Esophagus (tissue), 2 donors: ENCODE data around the gene SCNN1A. TPM values are rescaled to one million over a fixed set of nuclear protein-coding genes. Genes with fewer than 3 reads are reported as not detected.
A peak's percentile ranks its signal among the peaks of the same experiment; 100 is the strongest.

ENCODE experiments used
- H3K27ac ChIP-seq, 2 donors: one replicate each; pipeline ENCODE4 v1.5.1; 2013; ENCODE audit warnings: low read depth in 2 of 2, mild to moderate bottlenecking in 2 of 2, inconsistent platforms in 1 of 2, low read length in 1 of 2, moderate library complexity in 1 of 2
- H3K27me3 ChIP-seq, 2 donors: one replicate each; pipeline ENCODE4 v1.6.1; 2013; ENCODE audit warnings: low read length in 2 of 2, control low read depth in 1 of 2, mild to moderate bottlenecking in 1 of 2; ENCODE audit not compliant: insufficient read depth in 2 of 2, control insufficient read depth in 1 of 2
- H3K36me3 ChIP-seq, 2 donors: one replicate each; pipeline ENCODE4 v1.6.1; 2013; ENCODE audit warnings: low read length in 1 of 2; ENCODE audit not compliant: control insufficient read depth in 2 of 2, insufficient read depth in 2 of 2
- H3K4me1 ChIP-seq, 2 donors: one replicate each; pipeline ENCODE4 v1.6.1; 2013; ENCODE audit warnings: low read length in 1 of 2; ENCODE audit not compliant: control insufficient read depth in 2 of 2, insufficient read depth in 2 of 2
- H3K4me3 ChIP-seq, 2 donors: one replicate each; pipeline ENCODE4 v1.5.1; 2013; ENCODE audit warnings: low read length in 2 of 2, mild to moderate bottlenecking in 2 of 2, low read depth in 1 of 2, moderate library complexity in 1 of 2
- H3K9me3 ChIP-seq, 2 donors: one replicate each; pipeline ENCODE4 v1.6.1; 2013; ENCODE audit warnings: mild to moderate bottlenecking in 2 of 2, low read depth in 1 of 2, low read length in 1 of 2, moderate library complexity in 1 of 2; ENCODE audit not compliant: control insufficient read depth in 2 of 2, insufficient read depth in 1 of 2
- WGBS, 2 donors: extraction: QIAGEN DNeasy Blood & Tissue Kit; methylation state at CpG; one replicate each; pipeline ENCODE4 v1.1.7; 2013; 5-methylcytosine and 5-hydroxymethylcytosine counted together
- polyA plus RNA-seq, 2 donors: library from polyadenylated mRNA; stranded (reverse); fragments of 200-250 nt; gene quantifications; one replicate each; pipeline ENCODE4 v1.2.3, GENCODE V29; 2013
- donor health status: healthy with polysubstance abuse.
- donor health status: Bipolar disorder and iron deficiency.

SCNN1A gene
- polyA plus RNA-seq, 2 donors: 98.7 to 126 TPM

- 1 to 2% methylated on average over 11 to 12 of the region's 12 CpGs for WGBS, 2 donors
These were observed 39.1 kb downstream of the SCNN1A start for GRCh38 chr12:6336079-6336888.

GRCh38 chr12:6335451-6336078, 39.8 kb downstream of the SCNN1A start:
- Histone ChIP-seq H3K27ac (peak overlapping the region; percentile 92 to 100), H3K4me3 (peak overlapping the region; percentile 27 to 31), H3K36me3 (peaks cover 20 to 25% of the 10 kb centered on the region in 2 donors), H3K4me1 (peaks cover 10 to 38% of the 10 kb centered on the region in 2 donors), H3K27me3 (no peaks in the 10 kb centered on the region), H3K9me3 (no peaks in the 10 kb centered on the region)
- WGBS, 2 donors: 0 to 1% methylated on average over 11 of the region's 11 CpGs

More at GRCh38 chr12:6336079-6336888, 39.1 kb downstream of the SCNN1A start:
- no peaks in the 10 kb centered on the region for H3K9me3 ChIP-seq
- H3K36me3 ChIP-seq: peaks cover 16 to 20% of the 10 kb centered on the region in 2 donors
- peaks cover 10 to 38% of the 10 kb centered on the region in 2 donors for H3K4me1 ChIP-seq
- peak overlapping the region; percentile 17 to 43 for H3K4me3 ChIP-seq
- peak overlapping the region; percentile 92 to 100 for H3K27ac ChIP-seq
- no peaks in the 10 kb centered on the region for H3K27me3 ChIP-seq

GRCh38 chr12:6334940-6335450, 40.4 kb downstream of the SCNN1A start:
- peak overlapping the region; percentile 92 to 100 for H3K27ac ChIP-seq
- H3K9me3 ChIP-seq: no peaks in the 10 kb centered on the region
- H3K4me1 ChIP-seq: peaks cover 10 to 43% of the 10 kb centered on the region in 2 donors
- H3K4me3 ChIP-seq: peak overlapping the region; percentile 27 to 29
- 23 to 28% methylated on average over 13 of the region's 13 CpGs for WGBS, 2 donors
- H3K27me3 ChIP-seq: no peaks in the 10 kb centered on the region
- H3K36me3 ChIP-seq: peaks cover 20 to 30% of the 10 kb centered on the region in 2 donors

GRCh38 chr12:6334359-6334758, 41.0 kb downstream of the SCNN1A start:
- Histone ChIP-seq H3K4me3 (no peak overlapping the region), H3K9me3 (no peaks in the 10 kb centered on the region), H3K4me1 (peaks cover 10 to 41% of the 10 kb centered on the region in 2 donors), H3K27ac (peak overlapping the region; percentile 92 to 100), H3K27me3 (no peaks in the 10 kb centered on the region), H3K36me3 (peaks cover 20 to 37% of the 10 kb centered on the region in 2 donors)
- WGBS, 2 donors: 53 to 59% methylated on average over 5 of the region's 5 CpGs

GRCh38 chr12:6333566-6333965, 41.8 kb downstream of the SCNN1A start:
- H3K36me3 ChIP-seq: peaks cover 20 to 45% of the 10 kb centered on the region in 2 donors

GRCh38 chr12:6333029-6333428, 42.3 kb downstream of the SCNN1A start:
- no peaks in the 10 kb centered on the region for H3K9me3 ChIP-seq
- peaks cover 10 to 35% of the 10 kb centered on the region in 2 donors for H3K4me1 ChIP-seq
- H3K36me3 ChIP-seq: peaks cover 20 to 49% of the 10 kb centered on the region in 2 donors
- WGBS, 2 donors: 60 to 66% methylated on average over 9 of the region's 9 CpGs
- no peak overlapping the region for H3K4me3 ChIP-seq
- peak overlapping the region; percentile 89 to 92 for H3K27ac ChIP-seq
- H3K27me3 ChIP-seq: no peaks in the 10 kb centered on the region

More at GRCh38 chr12:6333566-6333965, 41.8 kb downstream of the SCNN1A start:
- Histone ChIP-seq H3K4me1 (peaks cover 10 to 38% of the 10 kb centered on the region in 2 donors), H3K9me3 (no peaks in the 10 kb centered on the region), H3K27me3 (no peaks in the 10 kb centered on the region), H3K27ac (peak overlapping the region; percentile 89 to 92), H3K4me3 (no peak overlapping the region)
- WGBS, 2 donors: 49 to 55% methylated on average over 9 of the region's 9 CpGs

- Histone ChIP-seq H3K27me3 (no peaks in the 10 kb centered on the region), H3K4me3 (no peak overlapping the region), H3K36me3 (peaks cover 20 to 54% of the 10 kb centered on the region in 2 donors), H3K27ac (peak overlapping the region; percentile 89 to 92), H3K9me3 (no peaks in the 10 kb centered on the region), H3K4me1 (peaks cover 10 to 34% of the 10 kb centered on the region in 2 donors)
- 44 to 47% methylated on average over 4 of the region's 4 CpGs for WGBS, 2 donors
These were observed 42.9 kb downstream of the SCNN1A start for GRCh38 chr12:6332459-6332858.

- Histone ChIP-seq H3K4me3 (no peak overlapping the region), H3K4me1 (peaks cover 3 to 23% of the 10 kb centered on the region in 2 donors), H3K9me3 (no peaks in the 10 kb centered on the region), H3K27ac (peak overlapping the region; percentile 15 to 38), H3K27me3 (no peaks in the 10 kb centered on the region), H3K36me3 (peaks cover 20 to 62% of the 10 kb centered on the region in 2 donors)
- WGBS, 2 donors: 68 to 75% methylated on average over 4 of the region's 4 CpGs
These were observed 44.2 kb downstream of the SCNN1A start for GRCh38 chr12:6330999-6331714.

GRCh38 chr12:6330192-6330591, 45.2 kb downstream of the SCNN1A start:
- Histone ChIP-seq H3K4me1 (peaks cover 3 to 21% of the 10 kb centered on the region in 2 donors), H3K36me3 (peaks cover 20 to 62% of the 10 kb centered on the region in 2 donors)

More at GRCh38 chr12:6330192-6330591, 45.2 kb downstream of the SCNN1A start:
- H3K9me3 ChIP-seq: no peaks in the 10 kb centered on the region
- no peaks in the 10 kb centered on the region for H3K27me3 ChIP-seq
- H3K4me3 ChIP-seq: no peak overlapping the region
- 58 to 73% methylated on average over 5 of the region's 5 CpGs for WGBS, 2 donors
- H3K27ac ChIP-seq: peak overlapping the region in 1 of 2 donors; percentile 69
